Vagina (tissue), 2 donors: ENCODE results near the gene LDLRAD4.

ENCODE experiments used
- POLR2AphosphoS5 ChIP-seq, 2 donors: sonication (generic); formaldehyde crosslinking; IDR thresholded peaks; one replicate each; pipeline ENCODE4 v1.9.0; 2017; ENCODE audit warnings: antibody characterized with exemption in 2 of 2, mild to moderate bottlenecking in 2 of 2, low read depth in 1 of 2; ENCODE audit not compliant: insufficient read depth in 1 of 2
- TF ChIP-seq, protein P1 (sequence below), 3 experiments: fragments of 450-650 bp in 2 of 3; fragments of 200-600 bp in 1 of 3; sonication (generic) in 1 of 3; IDR thresholded peaks; one replicate each; pipeline ENCODE4 v1.5.1; 2017 to 2019; ENCODE audit warnings: antibody characterized with exemption in 3 of 3, mild to moderate bottlenecking in 2 of 3, moderate library complexity in 2 of 3

DNA sequence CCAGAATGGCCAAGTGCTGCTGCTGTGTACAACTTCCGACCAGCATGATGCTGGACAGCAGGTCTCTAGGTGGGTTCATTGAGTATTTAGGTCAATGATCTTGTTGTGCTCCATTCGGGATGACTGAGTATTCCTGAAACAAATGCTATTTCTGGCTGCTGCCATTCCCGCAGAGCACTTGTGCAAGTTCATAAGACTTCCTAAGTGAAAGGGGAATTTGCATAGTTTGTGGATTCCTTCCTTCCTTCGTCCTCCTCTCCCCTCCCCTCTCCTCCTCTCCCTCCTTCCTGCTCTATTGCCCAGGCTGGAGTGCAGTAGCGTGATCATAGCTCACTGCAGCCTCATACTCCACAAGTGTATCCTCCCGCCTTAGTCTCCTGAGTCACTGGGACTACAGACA lies 40.4 kb downstream of the LDLRAD4 start:
- TF ChIP-seq, protein P1, sequence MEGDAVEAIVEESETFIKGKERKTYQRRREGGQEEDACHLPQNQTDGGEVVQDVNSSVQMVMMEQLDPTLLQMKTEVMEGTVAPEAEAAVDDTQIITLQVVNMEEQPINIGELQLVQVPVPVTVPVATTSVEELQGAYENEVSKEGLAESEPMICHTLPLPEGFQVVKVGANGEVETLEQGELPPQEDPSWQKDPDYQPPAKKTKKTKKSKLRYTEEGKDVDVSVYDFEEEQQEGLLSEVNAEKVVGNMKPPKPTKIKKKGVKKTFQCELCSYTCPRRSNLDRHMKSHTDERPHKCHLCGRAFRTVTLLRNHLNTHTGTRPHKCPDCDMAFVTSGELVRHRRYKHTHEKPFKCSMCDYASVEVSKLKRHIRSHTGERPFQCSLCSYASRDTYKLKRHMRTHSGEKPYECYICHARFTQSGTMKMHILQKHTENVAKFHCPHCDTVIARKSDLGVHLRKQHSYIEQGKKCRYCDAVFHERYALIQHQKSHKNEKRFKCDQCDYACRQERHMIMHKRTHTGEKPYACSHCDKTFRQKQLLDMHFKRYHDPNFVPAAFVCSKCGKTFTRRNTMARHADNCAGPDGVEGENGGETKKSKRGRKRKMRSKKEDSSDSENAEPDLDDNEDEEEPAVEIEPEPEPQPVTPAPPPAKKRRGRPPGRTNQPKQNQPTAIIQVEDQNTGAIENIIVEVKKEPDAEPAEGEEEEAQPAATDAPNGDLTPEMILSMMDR (IDR thresholded peaks at IDR 0.05), result no peak
- TF ChIP-seq POLR2AphosphoS5 (IDR thresholded peaks at IDR 0.05; ENCODE audit: insufficient read depth in 1 of 2, low read depth in 1 of 2), result no peak
